PC-9 (cell line): ENCODE data around the gene GLS. TPM values are rescaled to one million over a fixed set of nuclear protein-coding genes. Genes with fewer than 3 reads are reported as not detected.
"Not testable (repeated sequence)": the region's sequence is repeated elsewhere in the genome, so short reads cannot be mapped to it uniquely, and the experiment has no call there.

Source experiments
- BruUV-seq: library from RNA; stranded (reverse); fragments of 400-500 nt; replicated peaks from 2 replicates; lab custom pipeline; 2021; lab: Mats Ljungman, UMichigan
- CTCF ChIA-PET: fragments of 300-600 bp; sonication (Branson Sonifier 250); formaldehyde crosslinking; loops from one replicate; lab custom pipeline; 2022; ENCODE audit warnings: antibody characterized with exemption; lab: Charles Lee
- POLR2A ChIA-PET: fragments of 300-600 bp; sonication (Branson Sonifier 250); formaldehyde crosslinking; loops from one replicate; lab custom pipeline; 2022; ENCODE audit warnings: antibody characterized with exemption; ENCODE audit not compliant: unreplicated experiment; lab: Charles Lee
- DNase-seq, 2 experiments: peaks; one replicate each; pipeline versions ENCODE4 v3.0.0 to v3.0.0-alpha.2; 2015 to 2022; ENCODE audit warnings: mixed read lengths in 1 of 2
- H2AFZ ChIP-seq: fragments of 200-600 bp; sonication (generic); 2 replicates; pipeline ENCODE4 v1.8.1; 2017; ENCODE audit warnings: antibody characterized with exemption
- H3F3A ChIP-seq: fragments of 200-600 bp; sonication (generic); 2 replicates; pipeline ENCODE4 v1.8.1; 2017; ENCODE audit warnings: antibody characterized with exemption, mild to moderate bottlenecking, low read depth; ENCODE audit not compliant: insufficient read depth
- H3K27ac ChIP-seq: fragments of 200-600 bp; sonication (generic); 2 replicates; pipeline ENCODE4 v1.6.1; 2016; ENCODE audit warnings: mixed run types
- H3K27me3 ChIP-seq: fragments of 200-600 bp; sonication (generic); 2 replicates; pipeline ENCODE4 v1.6.1; 2016; ENCODE audit warnings: low read depth, mixed run types; ENCODE audit not compliant: insufficient read depth
- H3K36me3 ChIP-seq: fragments of 200-600 bp; sonication (generic); 2 replicates; pipeline ENCODE4 v1.6.1; 2016; ENCODE audit warnings: low read depth, mixed run types
- H3K4me1 ChIP-seq: fragments of 200-600 bp; sonication (generic); replicated peaks from 2 replicates; pipeline ENCODE4 v1.6.1; 2016; ENCODE audit warnings: mixed run types; ENCODE audit not compliant: insufficient read depth
- H3K4me2 ChIP-seq: fragments of 200-600 bp; sonication (generic); 2 replicates; pipeline ENCODE4 v1.6.1; 2017; ENCODE audit warnings: mixed run types
- H3K4me3 ChIP-seq: fragments of 200-600 bp; sonication (generic); 2 replicates; pipeline ENCODE4 v1.6.1; 2016; ENCODE audit warnings: mixed run types
- H3K79me2 ChIP-seq: fragments of 200-600 bp; sonication (generic); 2 replicates; pipeline ENCODE4 v1.6.1; 2017; ENCODE audit warnings: low read depth, mixed run types
- H3K9me2 ChIP-seq: fragments of 200-600 bp; sonication (generic); 2 replicates; pipeline ENCODE4 v1.8.1; 2017; ENCODE audit warnings: mild to moderate bottlenecking; ENCODE audit not compliant: insufficient read depth
- H3K9me3 ChIP-seq: fragments of 200-600 bp; sonication (generic); 2 replicates; pipeline ENCODE4 v1.8.1; 2016; ENCODE audit warnings: low read depth; ENCODE audit not compliant: insufficient read depth
- H4K20me1 ChIP-seq: fragments of 200-600 bp; sonication (generic); 2 replicates; pipeline ENCODE4 v1.8.1; 2017; ENCODE audit not compliant: insufficient read depth
- EZH2 ChIP-seq: fragments of 200-600 bp; sonication (generic); IDR thresholded peaks from 2 replicates; pipeline ENCODE4 v1.8.0; 2017; ENCODE audit warnings: antibody characterized with exemption, low read depth
- intact Hi-C: fragments of 100-400 bp; cut with micrococcal nuclease; formaldehyde crosslinking; loops from one replicate; pipeline ENCODE4 v1.10.0; 2022; ENCODE audit not compliant: unreplicated experiment
- total RNA-seq: library from RNA; stranded (reverse); gene quantifications from 2 replicates; pipeline ENCODE4 v1.2.3, GENCODE V29; 2021
- TF ChIP-seq, protein P1 (sequence below): fragments of 200-600 bp; sonication (generic); conservative IDR thresholded peaks from 2 replicates; pipeline ENCODE4 v1.6.1; 2017; ENCODE audit warnings: mixed run types, antibody characterized with exemption, mild to moderate bottlenecking, moderate library complexity

GLS gene
- total RNA-seq, 1 experiment from 2014 or later: 68.5 TPM

DNA sequence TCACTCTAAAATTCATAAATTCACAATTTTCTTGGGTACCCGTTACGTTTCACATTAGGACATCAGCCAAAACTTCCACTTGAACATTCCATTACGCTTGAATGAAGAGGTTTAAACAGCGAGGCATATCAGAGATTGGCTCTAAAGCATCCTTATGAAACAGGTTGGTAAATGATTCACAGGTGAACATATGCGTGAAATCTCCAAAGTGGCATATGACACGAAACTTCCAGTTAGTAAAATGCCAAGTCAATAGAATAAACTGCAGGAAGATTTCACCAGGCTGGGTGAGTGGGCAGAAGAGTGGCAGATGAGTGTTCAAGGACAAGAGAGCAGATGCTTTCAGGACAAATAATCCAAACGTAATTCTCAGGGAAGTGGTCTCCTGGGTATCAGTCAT is 33.9 kb upstream of the GLS start:
- Histone ChIP-seq H3F3A (peaks cover 20% of the 10 kb centered on the region; the same call in 1 of the 2 replicates), H3K36me3 (peaks cover 4% of the 10 kb centered on the region; the same call in 1 of the 2 replicates), H3K79me2 (peaks cover 7% of the 10 kb centered on the region; the same call in 1 of the 2 replicates), H3K4me2 (no peak overlapping the region), H3K9me2 (no peaks in the 10 kb centered on the region), H3K9me3 (no peaks in the 10 kb centered on the region), H3K4me3 (no peak overlapping the region), H3K4me1 (peaks cover 67% of the 10 kb centered on the region), H3K27ac (peak overlapping the region; percentile 100), H2AFZ (no peak overlapping the region), H3K27me3 (no peaks in the 10 kb centered on the region), H4K20me1 (no peaks in the 10 kb centered on the region)
- intact Hi-C loops: no loop called here
- ChIA-PET CTCF (no interaction called here), POLR2A (no interaction called here)
- DNase-seq: peak in 1 of 2 experiments; percentile 67
- BruUV-seq: no TSS peak
- TF ChIP-seq EZH2: no peak
- TF ChIP-seq, protein P1, sequence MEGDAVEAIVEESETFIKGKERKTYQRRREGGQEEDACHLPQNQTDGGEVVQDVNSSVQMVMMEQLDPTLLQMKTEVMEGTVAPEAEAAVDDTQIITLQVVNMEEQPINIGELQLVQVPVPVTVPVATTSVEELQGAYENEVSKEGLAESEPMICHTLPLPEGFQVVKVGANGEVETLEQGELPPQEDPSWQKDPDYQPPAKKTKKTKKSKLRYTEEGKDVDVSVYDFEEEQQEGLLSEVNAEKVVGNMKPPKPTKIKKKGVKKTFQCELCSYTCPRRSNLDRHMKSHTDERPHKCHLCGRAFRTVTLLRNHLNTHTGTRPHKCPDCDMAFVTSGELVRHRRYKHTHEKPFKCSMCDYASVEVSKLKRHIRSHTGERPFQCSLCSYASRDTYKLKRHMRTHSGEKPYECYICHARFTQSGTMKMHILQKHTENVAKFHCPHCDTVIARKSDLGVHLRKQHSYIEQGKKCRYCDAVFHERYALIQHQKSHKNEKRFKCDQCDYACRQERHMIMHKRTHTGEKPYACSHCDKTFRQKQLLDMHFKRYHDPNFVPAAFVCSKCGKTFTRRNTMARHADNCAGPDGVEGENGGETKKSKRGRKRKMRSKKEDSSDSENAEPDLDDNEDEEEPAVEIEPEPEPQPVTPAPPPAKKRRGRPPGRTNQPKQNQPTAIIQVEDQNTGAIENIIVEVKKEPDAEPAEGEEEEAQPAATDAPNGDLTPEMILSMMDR: no peak

DNA sequence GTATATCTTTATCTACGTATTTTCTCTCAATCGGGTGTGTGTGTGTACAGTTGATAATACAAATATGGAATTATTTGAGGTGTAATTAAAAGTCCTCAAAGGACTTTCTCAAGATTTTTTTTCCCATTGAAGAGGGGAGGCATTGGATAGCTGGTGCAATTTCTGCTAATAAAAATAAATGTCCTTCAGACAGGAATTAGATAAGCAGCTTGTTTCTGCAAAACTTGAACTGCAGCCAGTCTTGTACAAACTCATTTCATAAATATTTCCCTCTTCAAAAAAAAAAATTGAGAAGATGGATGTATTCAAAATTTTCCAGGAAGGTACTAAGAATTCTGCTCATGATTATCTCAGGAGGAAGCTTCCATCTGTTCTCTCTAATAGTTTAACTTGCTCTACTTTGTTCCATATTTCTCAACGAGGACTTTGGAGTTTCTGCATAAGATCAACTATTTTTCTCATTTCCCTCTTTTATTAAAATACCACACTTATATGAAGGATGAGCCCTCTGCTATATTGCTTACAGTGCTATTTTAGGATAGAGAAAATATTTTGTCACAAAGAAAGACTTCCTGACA is 33.0 kb upstream of the GLS start:
- H3K4me1 ChIP-seq: peaks cover 58% of the 10 kb centered on the region
- H3K4me2 ChIP-seq: no peak overlapping the region
- intact Hi-C loops: no loop called here

GRCh38 chr2:190849774-190850173 is 30.8 kb upstream of the GLS start:
- H3K4me3 ChIP-seq: no peak overlapping the region
- BruUV-seq: no TSS peak
- H3K79me2 ChIP-seq: no peaks in the 10 kb centered on the region
- H3F3A ChIP-seq: peaks cover 5% of the 10 kb centered on the region; the same call in 1 of the 2 replicates
- TF ChIP-seq, protein P1: no peak
- no peak for TF ChIP-seq EZH2
- H3K27me3 ChIP-seq: no peaks in the 10 kb centered on the region
- ChIA-PET CTCF (interaction anchor here (0.6 to 1.4 kb wide), 3 partner anchors 9 to 29 kb away, joined by 3 to 5 read pairs (median 4); no protein-coding TSS in a partner anchor), POLR2A (no interaction called here)
- no peaks in the 10 kb centered on the region for H3K9me3 ChIP-seq
- H3K4me1 ChIP-seq: peaks cover 37% of the 10 kb centered on the region
- H4K20me1 ChIP-seq: no peaks in the 10 kb centered on the region
- H3K36me3 ChIP-seq: no peaks in the 10 kb centered on the region
- intact Hi-C loops: no loop called here
- H3K4me2 ChIP-seq: no peak overlapping the region
- peak; percentile 13 to 46 for DNase-seq
- no peak overlapping the region for H2AFZ ChIP-seq
- H3K27ac ChIP-seq: 0 out of 2 replicates have a peak overlapping the region, but pooled peaks have one; percentile 29
- no peaks in the 10 kb centered on the region for H3K9me2 ChIP-seq

More for the DNA sequence above, 33.0 kb upstream of the GLS start:
- TF ChIP-seq, protein P1: no peak
- no peak for TF ChIP-seq EZH2
- peaks cover 6% of the 10 kb centered on the region; the same call in 1 of the 2 replicates for H3K79me2 ChIP-seq
- no TSS peak for BruUV-seq
- H3K27me3 ChIP-seq: no peaks in the 10 kb centered on the region
- peak in 1 of 2 experiments; percentile 37 for DNase-seq
- ChIA-PET POLR2A (interaction anchor here (0.6 to 0.7 kb wide), 2 partner anchors 296 to 1606 kb away, joined by 3 to 4 read pairs; no protein-coding TSS in a partner anchor), CTCF (interaction anchor here (0.6 kb wide), 1 partner anchor 19 kb away, joined by 10 read pairs; no protein-coding TSS in a partner anchor)
- no peaks in the 10 kb centered on the region for H3K9me2 ChIP-seq
- no peak overlapping the region for H2AFZ ChIP-seq
- H3F3A ChIP-seq: peaks cover 20% of the 10 kb centered on the region; the same call in 1 of the 2 replicates
- no peak overlapping the region for H3K4me3 ChIP-seq
- H3K27ac ChIP-seq: peak overlapping the region; percentile 100
- H3K36me3 ChIP-seq: no peaks in the 10 kb centered on the region; the same call in 1 of the 2 replicates
- no peaks in the 10 kb centered on the region for H3K9me3 ChIP-seq
- no peaks in the 10 kb centered on the region for H4K20me1 ChIP-seq

- H3F3A ChIP-seq, H3K9me2 ChIP-seq, DNase-seq, H4K20me1 ChIP-seq, intact Hi-C loops, H3K4me2 ChIP-seq, H3K27ac ChIP-seq, H3K4me3 ChIP-seq, POLR2A ChIA-PET, H3K36me3 ChIP-seq, CTCF ChIA-PET, H3K79me2 ChIP-seq, H3K4me1 ChIP-seq, H2AFZ ChIP-seq, BruUV-seq, H3K27me3 ChIP-seq, H3K9me3 ChIP-seq: not testable (repeated sequence)
Measured at GRCh38 chr2:190853022-190853421, 27.6 kb upstream of the GLS start.
